HTR-8/SVneo (cell line): ENCODE data around the gene NPY1R.

Experiments used
- DNase-seq: peaks from one replicate; pipeline ENCODE4 v3.0.0; 2011; ENCODE audit warnings: low spot score, mixed read lengths; ENCODE audit not compliant: insufficient read length
- FAIRE-seq: peaks from 2 replicates; lab custom pipeline; 2011; peaks lifted over from hg19 to GRCh38; lab: Jason Lieb, UNC

Gene NPY1R

DNA sequence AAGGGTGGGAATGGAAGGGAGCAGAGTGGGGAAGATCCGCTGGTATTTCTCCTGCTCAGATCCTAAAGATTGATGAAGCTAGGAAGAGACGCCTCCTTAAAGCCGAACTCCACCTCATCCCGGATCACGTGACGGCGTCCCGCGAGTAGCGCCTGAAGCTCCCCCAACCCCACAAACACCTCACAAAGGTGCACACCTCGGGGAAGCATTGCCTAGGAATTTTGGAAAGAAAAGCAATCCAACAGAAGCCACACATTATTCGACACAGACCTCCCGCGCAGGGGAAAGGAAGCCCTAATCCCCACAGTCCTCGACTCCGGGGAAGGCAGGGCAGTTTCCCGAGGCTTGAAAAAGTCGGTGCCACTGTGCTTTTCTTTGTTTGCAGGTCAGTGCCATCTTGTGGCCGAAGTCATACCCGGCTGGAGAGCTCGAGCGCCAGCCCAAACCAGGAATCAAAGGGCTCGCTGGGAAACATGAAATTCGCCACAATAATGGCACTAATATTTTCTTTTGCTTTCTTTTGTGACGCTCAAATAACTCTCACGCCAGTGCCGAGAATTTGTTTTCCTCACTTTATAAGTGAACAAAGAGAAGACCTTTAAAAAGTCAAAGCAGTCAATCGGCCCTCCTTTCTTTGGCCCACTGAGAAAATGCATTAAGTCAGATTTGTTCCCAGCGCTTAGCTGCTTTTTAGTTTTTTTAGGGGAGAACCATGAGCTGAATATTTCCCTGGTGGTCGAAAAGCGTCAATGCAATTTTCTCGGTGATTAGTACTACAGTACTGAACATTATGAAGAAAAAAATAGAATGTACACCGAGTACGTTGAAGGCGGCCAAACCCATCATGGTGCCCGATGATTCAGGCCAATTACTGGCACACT lies at the start of gene NPY1R:
NPY1R (minus strand) TSS at position 71 of the 881 bp plus-strand sequence. CDS start 6,042 bp downstream, outside the sequence.
- peak; percentile 69 for DNase-seq
- no peak for FAIRE-seq

DNA sequence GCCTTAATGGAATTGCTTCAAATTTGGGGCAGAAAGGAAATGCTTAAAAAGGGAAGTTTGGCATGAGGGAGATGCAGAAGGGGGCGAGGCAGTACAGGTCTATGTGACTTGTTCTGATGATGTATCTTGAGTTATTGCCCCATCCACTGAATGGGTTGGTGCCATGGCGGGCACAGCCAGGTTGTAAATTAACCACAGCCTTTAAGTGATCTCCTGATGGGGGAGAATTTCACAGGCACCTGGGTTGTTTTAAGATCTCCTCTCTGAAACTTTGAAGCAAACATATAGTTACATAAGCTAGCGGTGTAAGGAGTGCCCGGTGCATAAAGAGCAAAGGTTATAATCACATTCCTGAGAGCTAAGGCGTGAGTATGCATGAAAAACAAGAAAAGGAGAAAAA lies 48.3 kb upstream of the NPY1R start:
- FAIRE-seq, result no peak
- DNase-seq, result no peak

GRCh38 chr4:163378661-163379060 lies 46.3 kb upstream of the NPY1R start:
- FAIRE-seq, result no peak
- no peak for DNase-seq

DNA sequence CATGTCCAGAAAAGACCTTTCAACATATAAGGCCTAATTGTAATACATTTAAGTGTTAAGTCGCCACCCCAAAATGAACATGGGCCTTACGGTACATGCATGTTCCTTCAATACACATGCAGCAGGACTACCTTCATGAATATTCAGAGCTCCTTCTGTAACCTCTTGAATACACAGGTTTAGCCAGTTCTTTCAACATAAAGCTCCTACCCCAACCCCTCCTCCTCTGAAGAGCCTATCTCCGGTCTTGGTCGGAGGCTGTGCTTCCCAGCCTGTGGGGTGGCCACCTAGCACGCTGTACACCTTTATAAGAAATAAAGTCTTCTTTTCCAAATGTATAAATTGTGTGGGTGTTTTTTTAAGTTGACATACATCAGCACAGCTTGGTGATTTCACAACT lies 39.6 kb upstream of the NPY1R start:
- no peak for DNase-seq
- no peak for FAIRE-seq

GRCh38 chr4:163367651-163368050 lies 35.3 kb upstream of the NPY1R start:
- FAIRE-seq (no peak), DNase-seq (no peak)

DNA sequence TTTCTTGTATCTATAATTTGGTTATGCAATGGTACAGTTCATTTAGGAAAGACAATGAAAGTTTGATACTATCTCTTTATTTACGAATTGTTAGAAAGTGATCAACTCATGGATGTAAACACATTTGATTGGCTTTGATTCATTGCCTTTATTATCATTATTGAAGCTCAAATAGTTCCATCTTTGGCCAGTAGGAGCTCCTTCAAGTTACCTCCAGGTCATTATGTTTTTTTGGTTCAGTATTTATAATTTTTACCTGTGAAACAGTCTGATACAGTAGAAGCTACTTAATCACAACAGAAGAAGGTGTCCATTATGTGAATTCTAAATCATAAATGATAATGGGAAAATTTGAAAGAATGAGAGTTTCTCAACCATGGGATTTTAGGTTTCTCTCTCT lies 23.7 kb upstream of the NPY1R start:
- DNase-seq (no peak), FAIRE-seq (no peak)

- no peak for FAIRE-seq
- no peak for DNase-seq
These were observed 20.7 kb upstream of the NPY1R start for GRCh38 chr4:163353054-163353453.

- DNase-seq, result no peak
- FAIRE-seq, result no peak
These were observed 18.3 kb upstream of the NPY1R start for GRCh38 chr4:163350672-163351071.

- DNase-seq (peak; percentile 5), FAIRE-seq (no peak)
These were observed 12.0 kb upstream of the NPY1R start for GRCh38 chr4:163344147-163345125.

GRCh38 chr4:163343604-163344146 lies 11.3 kb upstream of the NPY1R start, which contains the start of gene NPY5R:
NPY5R (plus strand) TSS chr4:163343892; CDS start chr4:163350274, 6,382 bp downstream.
- DNase-seq (peak; percentile 5), FAIRE-seq (no peak)

DNA sequence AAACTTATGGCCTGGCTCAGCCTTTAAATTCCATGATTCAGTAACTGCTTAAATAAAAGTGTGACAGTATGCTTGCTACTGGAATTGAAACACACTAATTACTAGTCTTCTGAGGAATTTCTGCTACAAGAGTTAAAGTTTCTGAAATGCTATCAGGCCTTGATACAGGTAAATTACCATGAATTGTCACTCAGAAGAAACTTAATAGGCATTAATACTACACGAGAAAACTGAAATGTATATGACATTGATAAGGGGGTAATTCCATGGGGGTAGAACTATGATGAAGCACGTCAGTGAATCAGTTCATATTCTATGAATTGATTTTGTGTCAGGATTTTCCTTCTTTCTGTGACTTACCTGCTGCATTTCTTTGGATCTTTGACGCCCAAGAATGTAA lies 3.0 kb upstream of the NPY1R start:
- no peak for DNase-seq
- no peak for FAIRE-seq

DNA sequence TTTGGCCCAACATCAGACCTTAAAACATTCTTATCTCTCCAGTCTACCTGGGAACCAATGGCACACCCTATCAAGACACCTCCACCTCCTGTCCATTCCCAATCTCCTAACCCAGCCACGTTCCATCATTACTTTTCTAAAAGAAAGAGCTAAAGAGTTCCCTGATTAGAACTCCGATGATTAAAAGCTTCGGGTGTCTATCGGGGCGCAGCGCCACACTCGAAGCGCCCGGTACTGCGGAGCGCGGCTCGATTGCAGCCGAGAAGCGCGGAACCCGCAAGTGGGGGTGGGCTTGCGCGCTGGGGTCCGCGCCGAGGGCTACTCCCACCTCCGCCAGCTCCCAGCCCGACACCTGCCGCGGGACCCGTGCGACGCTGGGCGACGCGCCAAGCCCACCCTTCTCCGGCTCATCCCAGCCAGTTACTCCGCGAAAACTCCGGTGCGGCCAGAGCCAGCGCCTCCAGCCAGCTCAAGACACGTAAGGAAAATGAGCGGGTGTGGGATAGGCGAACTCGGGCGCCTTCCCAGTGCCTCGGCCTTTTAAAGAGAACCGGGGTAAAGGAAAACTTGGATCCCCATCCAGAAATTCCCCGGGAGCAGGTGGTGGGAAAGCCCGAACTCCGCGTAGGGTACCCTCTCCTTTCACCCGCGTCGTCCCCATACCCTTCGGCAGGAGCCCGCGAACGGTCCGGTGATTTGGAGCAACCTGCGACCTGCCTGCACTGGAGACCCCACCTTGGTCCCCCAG lies 593 bp downstream of the NPY1R start:
- FAIRE-seq (no peak), DNase-seq (peak; percentile 22)

- DNase-seq, result no peak
- FAIRE-seq, result no peak
These were observed 1.3 kb downstream of the NPY1R start for GRCh38 chr4:163330916-163331628.

DNA sequence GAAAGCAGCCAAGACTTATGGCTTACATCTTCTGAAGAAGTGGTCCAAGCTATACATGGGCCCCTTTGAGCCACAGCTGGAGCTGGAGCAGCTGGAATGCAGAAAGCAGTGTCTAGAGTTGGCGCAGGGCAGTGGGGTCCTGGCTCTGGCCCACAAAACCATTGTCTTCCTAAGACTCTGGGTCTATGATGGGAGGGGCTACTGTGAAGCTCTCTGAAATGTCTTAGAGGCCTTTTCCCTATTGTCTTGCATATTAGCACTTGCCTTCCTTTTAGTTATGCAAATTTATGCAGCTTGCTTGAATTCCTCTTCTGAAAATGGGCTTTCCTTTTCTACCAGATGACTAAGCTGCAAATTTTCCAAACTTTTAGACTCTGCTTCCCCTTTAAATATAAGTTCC lies 15.3 kb downstream of the NPY1R start:
- no peak for FAIRE-seq
- DNase-seq, result no peak

- FAIRE-seq, result no peak
- no peak for DNase-seq
These were observed 22.9 kb downstream of the NPY1R start for GRCh38 chr4:163309466-163309865.

GRCh38 chr4:163303069-163303468 lies 29.3 kb downstream of the NPY1R start:
- DNase-seq, result no peak
- FAIRE-seq, result no peak

- no peak for FAIRE-seq
- DNase-seq, result no peak
These were observed 32.0 kb downstream of the NPY1R start for GRCh38 chr4:163300445-163300844.

DNA sequence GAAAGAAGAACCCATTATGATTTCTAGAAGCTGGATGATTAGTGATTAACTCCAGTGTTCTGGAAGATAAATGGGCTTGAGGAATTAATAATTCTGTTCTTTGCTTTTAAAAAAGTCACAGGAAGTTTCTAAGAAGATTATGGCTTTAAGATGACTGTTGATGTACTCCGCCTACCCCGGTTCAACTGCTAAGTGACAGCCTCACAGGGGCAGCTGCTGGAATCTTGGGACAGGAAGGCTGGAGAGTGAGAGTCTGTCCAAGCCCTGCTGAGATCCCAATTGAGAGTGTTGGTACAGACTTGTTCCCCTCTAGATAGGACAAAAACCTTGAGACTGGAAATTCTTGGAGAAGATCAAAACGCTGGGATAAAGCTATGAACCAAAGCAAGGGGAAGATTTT lies 37.3 kb downstream of the NPY1R start:
- FAIRE-seq (no peak), DNase-seq (no peak)

- FAIRE-seq (no peak), DNase-seq (no peak)
These were observed 48.1 kb downstream of the NPY1R start for GRCh38 chr4:163284304-163284703.
